Naive thymus-derived CD8-positive, alpha-beta T cell (primary cell): ENCODE measurements around the gene RSRC1. TPM values are rescaled to one million over a fixed set of nuclear protein-coding genes. Genes with fewer than 3 reads are reported as not detected.
"Not testable (repeated sequence)": the region's sequence is repeated elsewhere in the genome, so short reads cannot be mapped to it uniquely, and the experiment has no call there.

Experiments used
- ATAC-seq, 2 donors: fragments of 150-1000 bp; cut with Tn5 transposase in 1 of 2; sonication (Bioruptor Pico), chemical (Tn5 transposase) in 1 of 2; 1 replicate in 1 of 2; 2 replicates in 1 of 2; pipeline ENCODE4 v1.10.0; 2021; ENCODE audit warnings: mild to moderate bottlenecking in 2 of 2, moderate library complexity in 2 of 2
- POLR2A ChIA-PET: fragments of 350-600 bp; sonication (Branson Sonifier 250); formaldehyde crosslinking; loops from one replicate; lab custom pipeline; 2021; ENCODE audit warnings: antibody characterized with exemption; lab: Charles Lee
- DNase-seq, 10 donors: peaks; one replicate each; pipeline versions ENCODE4 v3.0.0 to v3.0.0-alpha.2; 2020 to 2022
- H3K27ac Mint-ChIP-seq, 10 donors: one replicate each; pipeline ENCODE4 v1.8.0; 2020 to 2022; ENCODE audit warnings: mild to moderate bottlenecking in 10 of 10, mixed read lengths in 10 of 10, moderate library complexity in 4 of 10, inconsistent platforms in 1 of 10
- H3K27me3 Mint-ChIP-seq, 5 donors: one replicate each; pipeline ENCODE4 v1.8.0; 2021 to 2022; ENCODE audit warnings: mixed read lengths in 5 of 5
- H3K36me3 Mint-ChIP-seq, 3 donors: one replicate each; pipeline ENCODE4 v1.8.0; 2020 to 2022; ENCODE audit warnings: mixed read lengths in 3 of 3, mild to moderate bottlenecking in 2 of 3, inconsistent platforms in 1 of 3
- H3K4me1 Mint-ChIP-seq, 4 donors: one replicate each; pipeline ENCODE4 v1.8.0; 2021 to 2022; ENCODE audit warnings: mixed read lengths in 4 of 4
- H3K4me3 Mint-ChIP-seq, 10 donors: one replicate each; pipeline ENCODE4 v1.8.0; 2020 to 2022; ENCODE audit warnings: mild to moderate bottlenecking in 10 of 10, mixed read lengths in 10 of 10, moderate library complexity in 6 of 10, inconsistent platforms in 1 of 10
- H3K9me3 Mint-ChIP-seq, 9 donors: one replicate each; pipeline ENCODE4 v1.8.0; 2020 to 2022; ENCODE audit warnings: mixed read lengths in 9 of 9, mild to moderate bottlenecking in 3 of 9, inconsistent platforms in 1 of 9, moderate library complexity in 1 of 9
- polyA plus RNA-seq, 3 donors: library from polyadenylated mRNA; unstranded; fragments of 300-500 nt; fragmentation: Illumina TruSeq; gene quantifications; one replicate each; pipeline ENCODE4 v1.2.3, GENCODE V29; 2021
- total RNA-seq, 8 experiments: library from RNA in 2 of 8; stranded (reverse) in 2 of 8; gene quantifications; one replicate each; pipeline ENCODE4 v1.2.3 and lab custom pipeline; 2021 to 2026

Gene RSRC1
- total and polyA plus RNA-seq, 5 experiments from 2014 or later = 30.2 to 38.3 (median 32.6) TPM

DNA sequence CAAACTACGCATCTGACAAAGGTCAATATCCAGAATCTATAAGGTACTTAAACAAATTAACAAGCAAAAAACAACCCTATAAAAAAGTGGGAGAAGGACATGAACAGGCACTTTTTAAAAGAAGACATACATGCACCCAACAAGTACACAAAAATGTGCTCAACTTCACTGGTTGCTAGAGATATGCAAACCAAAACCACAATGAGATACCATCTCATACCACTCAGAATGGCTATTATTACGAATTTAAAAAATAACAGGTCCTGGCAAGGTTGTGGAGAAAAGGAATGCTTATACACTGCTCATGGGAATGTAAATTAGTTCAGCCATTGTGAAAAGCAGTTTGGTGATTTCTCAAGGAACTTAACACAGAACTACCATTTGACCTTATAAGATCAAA, 285.5 kb downstream of the RSRC1 start:
- no peak overlapping the region for H3K4me3 Mint-ChIP-seq
- H3K27ac Mint-ChIP-seq = no peak overlapping the region
- POLR2A ChIA-PET = no interaction called here
- ATAC-seq (no peak), DNase-seq (no peak)
- H3K36me3 Mint-ChIP-seq = peaks cover 4 to 39% (median 38%) of the 10 kb centered on the region in 3 donors
- peaks cover 0 to 2% (median 0%) of the 10 kb centered on the region in 4 donors for H3K4me1 Mint-ChIP-seq
- peaks cover 15 to 47% (median 31%) of the 10 kb centered on the region in 9 donors for H3K9me3 Mint-ChIP-seq
- H3K27me3 Mint-ChIP-seq = no peaks in the 10 kb centered on the region

DNA sequence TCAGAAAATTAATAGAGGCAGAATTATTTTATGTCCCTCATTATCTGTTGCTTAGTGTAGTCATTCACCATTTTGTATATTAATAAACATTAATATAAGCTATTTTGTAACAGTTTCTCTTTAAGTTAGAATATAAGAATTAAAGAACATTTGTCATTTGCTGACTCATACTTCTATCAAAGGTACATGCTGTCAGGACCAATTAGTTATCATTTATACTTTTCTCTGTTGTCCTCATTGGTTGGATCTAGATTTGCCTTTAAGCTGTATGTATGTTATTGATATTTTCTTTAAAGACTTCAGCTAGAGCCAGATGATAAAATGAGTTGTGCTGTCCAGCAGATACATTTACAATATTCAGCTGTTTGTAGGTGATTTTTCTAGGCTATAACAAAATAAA, 292.7 kb downstream of the RSRC1 start:
- H3K27me3 Mint-ChIP-seq = no peaks in the 10 kb centered on the region
- peaks cover 0 to under 1% (median 0%) of the 10 kb centered on the region in 9 donors for H3K9me3 Mint-ChIP-seq
- H3K4me3 Mint-ChIP-seq = no peak overlapping the region
- POLR2A ChIA-PET = no interaction called here
- DNase-seq (no peak), ATAC-seq (no peak)
- H3K4me1 Mint-ChIP-seq = no peaks in the 10 kb centered on the region
- H3K27ac Mint-ChIP-seq = no peak overlapping the region
- peaks cover 0 to 3% (median 0%) of the 10 kb centered on the region in 3 donors for H3K36me3 Mint-ChIP-seq

- no peak for ATAC-seq
- POLR2A ChIA-PET = no interaction called here
- Mint-ChIP-seq H3K4me1 (no peaks in the 10 kb centered on the region), H3K36me3 (peaks cover 0 to 2% (median 0%) of the 10 kb centered on the region in 3 donors), H3K9me3 (no peaks in the 10 kb centered on the region), H3K27me3 (no peaks in the 10 kb centered on the region), H3K27ac (no peak overlapping the region), H3K4me3 (no peak overlapping the region)
- DNase-seq = no peak
Measured at GRCh38 chr3:158403013-158403412, 293.1 kb downstream of the RSRC1 start.

- ATAC-seq = no peak
- peaks cover 0 to 1% (median 0%) of the 10 kb centered on the region in 4 donors for H3K4me1 Mint-ChIP-seq
Measured at GRCh38 chr3:158404131-158404718, 294.3 kb downstream of the RSRC1 start.

GRCh38 chr3:158405507-158405906, 295.6 kb downstream of the RSRC1 start:
- POLR2A ChIA-PET = no interaction called here
- H3K4me3 Mint-ChIP-seq = no peak overlapping the region
- H3K36me3 Mint-ChIP-seq = peaks cover 0 to 4% (median 0%) of the 10 kb centered on the region in 3 donors
- ATAC-seq = no peak
- H3K27ac Mint-ChIP-seq = no peak overlapping the region
- H3K4me1 Mint-ChIP-seq = peaks cover 0 to 1% (median 0%) of the 10 kb centered on the region in 4 donors
- no peak for DNase-seq
- no peaks in the 10 kb centered on the region for H3K27me3 Mint-ChIP-seq
- no peaks in the 10 kb centered on the region for H3K9me3 Mint-ChIP-seq

More at GRCh38 chr3:158404131-158404718, 294.3 kb downstream of the RSRC1 start:
- no peak overlapping the region for H3K27ac Mint-ChIP-seq
- no peaks in the 10 kb centered on the region for H3K9me3 Mint-ChIP-seq
- H3K27me3 Mint-ChIP-seq = no peaks in the 10 kb centered on the region
- POLR2A ChIA-PET = no interaction called here
- no peak overlapping the region for H3K4me3 Mint-ChIP-seq
- no peaks in the 10 kb centered on the region for H3K36me3 Mint-ChIP-seq
- no peak for DNase-seq

DNA sequence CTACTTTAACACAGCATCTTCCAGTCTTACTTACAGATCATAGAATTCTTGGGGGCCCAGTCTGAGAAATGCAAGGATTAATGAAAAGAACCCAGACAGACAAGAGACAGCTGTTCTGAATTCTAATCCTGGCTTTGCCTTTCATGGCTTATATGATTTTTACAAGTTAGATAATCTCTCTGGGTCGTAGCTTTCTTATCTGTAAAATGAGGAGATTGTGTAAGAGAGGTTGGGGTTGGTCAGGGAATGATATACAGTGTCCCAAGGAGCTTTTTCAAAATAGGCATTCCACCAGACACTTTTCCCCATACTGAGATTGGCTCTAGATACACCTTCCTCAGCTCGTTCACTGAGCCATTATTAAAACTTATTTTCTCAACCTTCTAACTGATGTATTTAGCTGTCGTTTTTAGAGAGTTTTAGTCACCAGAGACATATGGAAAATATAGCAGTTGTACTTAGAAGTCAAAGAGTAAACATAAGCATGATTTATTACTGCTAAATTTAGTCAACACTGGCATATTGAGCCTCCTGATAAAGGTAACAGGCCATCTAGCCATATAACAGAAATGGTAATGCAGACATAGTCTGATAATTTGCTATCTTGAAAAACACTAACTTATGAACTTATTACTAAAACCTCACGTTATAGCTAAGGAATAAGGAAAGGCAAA, 298.1 kb downstream of the RSRC1 start:
- Mint-ChIP-seq H3K27ac (no peak overlapping the region), H3K27me3 (no peaks in the 10 kb centered on the region), H3K9me3 (peaks cover 0 to 21% (median 3%) of the 10 kb centered on the region in 9 donors), H3K4me1 (peaks cover 0 to 1% (median 0%) of the 10 kb centered on the region in 4 donors), H3K4me3 (no peak overlapping the region), H3K36me3 (peaks cover 4 to 20% (median 10%) of the 10 kb centered on the region in 3 donors)
- POLR2A ChIA-PET = no interaction called here
- DNase-seq (no peak), ATAC-seq (no peak)

GRCh38 chr3:158408518-158408897, 298.6 kb downstream of the RSRC1 start:
- H3K4me3 Mint-ChIP-seq, H3K4me1 Mint-ChIP-seq, POLR2A ChIA-PET, ATAC-seq, DNase-seq, H3K27ac Mint-ChIP-seq, H3K27me3 Mint-ChIP-seq: not testable (repeated sequence)
- Mint-ChIP-seq H3K9me3 (peaks cover 0 to 26% (median 4%) of the 10 kb centered on the region in 9 donors), H3K36me3 (peaks cover 8 to 26% (median 14%) of the 10 kb centered on the region in 3 donors)

DNA sequence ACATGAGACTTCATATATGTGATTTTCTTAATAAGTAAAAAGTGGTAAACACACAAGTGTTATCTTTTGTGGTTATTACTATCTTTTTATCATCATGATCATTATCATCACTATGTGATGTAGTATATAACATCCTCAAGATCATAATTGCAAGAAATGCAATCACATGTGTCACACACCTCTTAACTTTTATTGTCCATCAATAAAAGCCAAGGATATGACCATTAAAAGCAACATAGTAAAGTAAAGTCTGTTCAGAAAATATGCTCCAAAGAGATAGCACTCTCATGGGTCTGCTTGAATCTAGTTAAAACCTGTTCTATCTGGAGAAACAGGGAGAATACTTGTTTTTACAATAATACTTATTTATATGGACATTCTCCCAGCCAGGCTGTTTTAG, 308.1 kb downstream of the RSRC1 start:
- no peak for ATAC-seq
- Mint-ChIP-seq H3K9me3 (peaks cover 0 to 10% (median 6%) of the 10 kb centered on the region in 9 donors), H3K27ac (no peak overlapping the region), H3K4me1 (peaks cover 0 to 5% (median 0%) of the 10 kb centered on the region in 4 donors), H3K27me3 (no peaks in the 10 kb centered on the region), H3K36me3 (peaks cover 11 to 27% (median 14%) of the 10 kb centered on the region in 3 donors), H3K4me3 (no peak overlapping the region)
- POLR2A ChIA-PET = no interaction called here
- DNase-seq = no peak

- Mint-ChIP-seq H3K27ac (no peak overlapping the region), H3K4me1 (peaks cover 0 to 3% (median 0%) of the 10 kb centered on the region in 4 donors), H3K4me3 (no peak overlapping the region), H3K9me3 (peaks cover 0 to 10% (median 4%) of the 10 kb centered on the region in 9 donors), H3K27me3 (no peaks in the 10 kb centered on the region), H3K36me3 (peaks cover 8 to 20% (median 9%) of the 10 kb centered on the region in 3 donors)
- POLR2A ChIA-PET = no interaction called here
- no peak for DNase-seq
- ATAC-seq = no peak
Measured at GRCh38 chr3:158419820-158420653, 310.1 kb downstream of the RSRC1 start.

- Mint-ChIP-seq H3K27me3 (no peaks in the 10 kb centered on the region), H3K36me3 (peaks cover 8 to 20% (median 9%) of the 10 kb centered on the region in 3 donors), H3K4me1 (peaks cover 0 to 3% (median 0%) of the 10 kb centered on the region in 4 donors), H3K4me3 (no peak overlapping the region), H3K9me3 (peaks cover 0 to 10% (median 4%) of the 10 kb centered on the region in 9 donors), H3K27ac (no peak overlapping the region)
- no peak for ATAC-seq
- POLR2A ChIA-PET = no interaction called here
- DNase-seq = no peak
Measured at GRCh38 chr3:158420654-158421396, 310.9 kb downstream of the RSRC1 start.

GRCh38 chr3:158430448-158430847, 320.6 kb downstream of the RSRC1 start:
- no peak for ATAC-seq
- H3K4me3 Mint-ChIP-seq = no peak overlapping the region
- POLR2A ChIA-PET = no interaction called here
- H3K4me1 Mint-ChIP-seq = no peaks in the 10 kb centered on the region
- no peak overlapping the region for H3K27ac Mint-ChIP-seq
- no peak for DNase-seq
- no peaks in the 10 kb centered on the region for H3K27me3 Mint-ChIP-seq
- H3K36me3 Mint-ChIP-seq = no peaks in the 10 kb centered on the region
- no peaks in the 10 kb centered on the region for H3K9me3 Mint-ChIP-seq

- Mint-ChIP-seq H3K4me3 (no peak overlapping the region), H3K4me1 (no peaks in the 10 kb centered on the region), H3K9me3 (no peaks in the 10 kb centered on the region), H3K27me3 (no peaks in the 10 kb centered on the region), H3K27ac (no peak overlapping the region), H3K36me3 (no peaks in the 10 kb centered on the region)
- ATAC-seq = no peak
- DNase-seq = no peak
- POLR2A ChIA-PET = no interaction called here
Measured at GRCh38 chr3:158430968-158431367, 321.1 kb downstream of the RSRC1 start.
